ENCODE data around the gene STN1.
"Not testable (repeated sequence)": the region's sequence is repeated elsewhere in the genome, so short reads cannot be mapped to it uniquely, and the experiment has no call there.

Gene STN1

DNA sequence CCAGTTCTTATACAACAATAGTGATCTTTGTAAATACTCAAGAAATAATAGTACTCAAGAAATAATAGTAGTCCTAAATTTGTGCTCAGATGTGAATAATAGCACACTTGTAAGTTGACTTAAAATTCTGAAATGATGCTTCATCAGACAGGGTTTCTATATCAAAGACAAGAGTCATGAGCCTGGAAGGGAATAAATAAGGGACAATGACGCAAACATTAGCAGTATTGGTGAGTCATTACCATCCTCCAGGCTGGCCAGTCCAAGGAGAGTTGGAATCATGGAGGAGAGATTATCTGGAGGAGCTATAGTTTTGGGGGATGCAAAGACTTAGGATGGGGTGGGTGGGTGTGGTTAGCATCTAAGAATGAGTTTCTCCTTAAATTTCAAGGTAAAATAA, 56.5 kb downstream of the STN1 start:
- no peak for DNase-seq (ENCODE audit: low spot score)

DNA sequence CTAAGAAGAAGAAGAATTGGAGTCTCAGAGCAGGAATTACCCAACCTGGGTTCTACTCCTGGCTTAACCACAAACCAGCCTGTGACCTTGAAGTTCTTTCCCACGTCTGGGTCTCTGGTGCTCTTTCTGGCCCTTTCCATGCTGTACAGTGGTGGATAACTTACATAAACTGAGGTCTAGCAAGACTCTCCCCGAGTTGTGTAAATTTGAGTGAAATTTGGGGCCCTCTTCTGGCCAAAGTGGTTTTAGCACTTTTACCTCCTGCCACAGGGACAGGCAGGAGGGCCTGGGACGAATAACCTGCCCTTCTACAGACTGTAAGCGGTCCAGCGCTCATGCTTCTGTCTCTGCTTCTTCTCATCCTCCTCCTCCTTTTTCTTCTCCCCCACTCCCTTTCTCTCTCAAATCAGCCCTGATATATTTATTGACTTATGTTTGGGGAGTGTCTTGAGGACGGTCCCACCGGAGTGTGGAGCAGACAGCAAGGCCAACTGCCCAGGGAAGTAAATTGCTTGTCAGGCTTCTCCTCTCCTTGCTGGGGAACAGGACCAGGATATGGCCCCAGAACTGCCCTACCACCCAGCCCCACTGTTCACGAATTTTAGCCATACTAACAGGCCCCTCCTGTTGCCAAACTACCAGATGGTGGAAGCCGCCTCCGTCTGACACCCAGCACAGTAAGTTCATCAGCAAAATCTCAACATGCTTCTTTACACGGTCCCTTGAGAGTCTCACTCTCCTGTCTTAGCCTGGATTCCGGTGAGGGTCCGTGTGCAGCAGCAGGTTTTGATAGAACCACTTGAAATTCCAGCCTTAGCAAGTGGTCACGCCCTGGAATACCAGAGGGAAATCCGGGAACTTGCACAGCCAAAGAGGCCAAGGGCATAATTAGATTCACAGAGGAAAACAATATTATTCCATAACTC, 58.6 kb downstream of the STN1 start:
- DNase-seq (ENCODE audit: low spot score) = peak; percentile 60

- DNase-seq (ENCODE audit: low spot score) = no peak
Measured at GRCh38 chr10:103858360-103858759, 59.6 kb downstream of the STN1 start.

GRCh38 chr10:103856797-103857170, 61.2 kb downstream of the STN1 start:
- no peak for DNase-seq (ENCODE audit: low spot score)

DNA sequence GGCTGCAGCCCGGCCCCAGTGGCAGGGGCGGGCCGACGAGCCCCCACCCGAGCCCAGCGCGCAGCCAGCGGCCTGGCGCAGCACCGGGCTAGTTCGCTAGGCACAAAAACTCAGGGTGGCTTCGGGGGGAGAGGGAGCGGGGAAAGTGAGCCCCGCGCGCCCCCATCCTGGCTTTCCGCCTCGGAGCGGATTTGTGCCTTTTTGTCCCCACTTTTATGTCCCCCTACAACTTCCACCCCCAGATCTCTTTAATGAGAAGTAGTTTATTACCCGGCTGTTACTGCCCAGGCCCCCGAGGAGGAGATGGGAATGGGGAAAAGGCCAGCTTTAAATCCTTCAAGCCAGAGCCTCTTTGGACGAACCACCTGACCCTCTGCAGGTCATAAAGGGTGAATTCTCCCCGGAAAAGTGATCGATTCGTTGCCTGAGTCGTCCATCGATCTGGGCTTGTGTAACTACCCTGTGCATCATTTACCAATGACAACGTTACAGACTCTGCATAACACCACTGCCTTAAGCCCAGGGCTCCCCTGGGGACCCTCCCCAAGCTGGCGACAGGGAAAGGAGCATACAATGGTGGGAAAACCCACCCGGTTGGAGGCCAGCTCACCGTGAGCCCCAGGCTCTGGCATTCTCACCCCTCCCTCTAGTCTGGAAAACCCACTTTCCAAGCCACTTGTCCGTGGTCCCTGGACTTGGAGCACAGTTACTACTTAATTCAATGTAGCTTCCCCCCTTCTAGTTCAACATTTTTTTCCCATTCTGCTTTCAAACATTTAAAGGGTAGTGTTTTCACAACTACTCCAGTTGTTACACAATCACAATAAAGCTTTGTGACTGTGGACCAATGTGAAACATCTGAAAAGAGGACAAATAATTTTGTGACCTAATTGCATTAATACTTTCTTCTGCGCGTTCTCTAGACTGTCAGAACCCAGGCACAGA, 61.9 kb downstream of the STN1 start:
- DNase-seq (ENCODE audit: low spot score) = no peak

DNA sequence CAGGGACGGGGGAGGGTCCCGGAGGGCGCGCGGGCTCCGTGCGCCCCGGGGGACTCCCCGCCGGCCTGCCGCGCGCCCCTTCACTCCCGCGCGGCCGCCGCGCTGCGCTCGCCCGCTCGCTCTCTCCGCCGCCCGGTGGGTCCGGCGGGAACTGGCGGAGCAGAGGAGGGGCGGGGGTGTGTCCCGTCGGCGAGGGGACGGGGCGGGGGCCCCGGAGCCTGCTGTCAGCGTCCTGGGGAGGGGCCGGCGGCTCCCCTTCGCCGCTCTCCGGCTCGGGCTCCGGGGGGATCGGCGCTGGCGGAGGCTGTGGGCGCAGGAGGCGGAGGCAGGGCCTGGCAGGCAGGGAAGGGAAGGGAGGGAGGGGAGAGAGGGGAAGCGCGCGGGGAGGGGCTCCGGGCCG, 62.6 kb downstream of the STN1 start, which contains the start of gene SH3PXD2A:
TSS of gene SH3PXD2A (minus strand) at position 153 of the 400 bp plus-strand sequence. CDS start 310 bp downstream, outside the sequence.
- peak; percentile 75 for DNase-seq (ENCODE audit: low spot score)

DNA sequence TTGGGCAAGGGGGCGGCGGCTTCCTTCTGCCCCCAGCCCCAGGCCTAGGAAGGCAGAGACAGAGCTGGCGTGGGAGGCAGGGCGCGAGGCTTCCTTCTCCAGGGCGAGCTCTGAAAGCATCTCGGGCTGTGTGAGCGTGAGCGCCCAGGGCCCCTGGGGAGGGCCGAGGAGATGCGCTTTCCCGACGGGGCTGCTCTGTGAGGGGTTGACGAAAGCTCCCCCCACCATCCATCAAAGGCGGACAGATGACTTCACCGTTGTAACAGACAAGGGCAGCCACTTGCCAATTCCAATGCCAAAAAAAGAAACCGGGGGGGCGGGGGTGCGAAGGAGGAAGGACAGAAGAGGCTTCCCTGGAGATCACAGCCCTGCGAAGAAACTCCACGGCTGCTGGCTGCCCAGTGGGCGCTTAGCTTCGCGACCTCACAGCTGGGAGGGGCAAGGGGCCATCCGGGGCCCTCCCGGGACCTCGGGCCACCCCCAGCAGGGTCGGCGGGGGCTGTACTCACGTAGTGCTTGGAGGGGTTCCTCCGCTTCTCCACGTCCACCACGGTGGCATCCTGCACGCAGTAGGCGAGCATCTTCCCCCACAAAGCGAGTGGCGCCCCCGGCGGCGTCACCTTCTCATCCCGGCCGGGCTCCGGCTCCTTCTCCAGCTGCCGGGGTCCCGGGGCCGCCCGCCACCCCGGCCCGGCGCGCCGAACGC, 63.1 kb downstream of the STN1 start:
- peak; percentile 55 for DNase-seq (ENCODE audit: low spot score)

- no peak for DNase-seq (ENCODE audit: low spot score)
Measured at GRCh38 chr10:103854265-103854685, 63.7 kb downstream of the STN1 start.

GRCh38 chr10:103853428-103854264, 64.3 kb downstream of the STN1 start:
- DNase-seq (ENCODE audit: low spot score) = no peak

- DNase-seq (ENCODE audit: low spot score) = no peak
Measured at GRCh38 chr10:103852856-103853255, 65.1 kb downstream of the STN1 start.

DNA sequence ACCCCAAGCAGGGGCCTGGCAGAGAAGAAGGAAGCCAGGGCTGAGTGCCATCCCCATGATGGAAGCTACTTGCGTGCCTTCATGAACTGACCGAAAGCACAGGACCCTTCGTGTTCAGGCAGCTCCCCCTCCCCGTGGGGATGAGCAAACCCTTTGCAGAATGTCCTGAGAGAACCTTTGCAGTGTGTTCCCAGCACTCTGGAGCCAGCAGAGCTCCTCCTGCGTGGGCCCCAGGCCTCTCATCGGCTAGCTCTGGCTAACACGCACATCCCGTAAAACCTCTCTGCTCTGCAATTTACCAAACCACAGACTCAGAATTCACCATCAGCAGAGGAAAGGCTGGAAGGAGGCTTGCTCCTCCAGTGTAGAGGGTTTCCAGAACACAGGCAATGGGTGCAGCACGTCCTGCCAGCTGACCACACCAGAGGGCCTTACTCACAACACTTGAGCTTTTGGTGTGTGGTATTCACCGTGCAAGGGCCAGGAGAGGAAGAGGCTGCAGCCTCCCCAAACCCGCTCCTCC, 65.7 kb downstream of the STN1 start:
- no peak for DNase-seq (ENCODE audit: low spot score)

- no peak for DNase-seq (ENCODE audit: low spot score)
Measured at GRCh38 chr10:103851261-103851660, 66.7 kb downstream of the STN1 start.

- no peak for DNase-seq (ENCODE audit: low spot score)
Measured at GRCh38 chr10:103850572-103850895, 67.5 kb downstream of the STN1 start.

DNA sequence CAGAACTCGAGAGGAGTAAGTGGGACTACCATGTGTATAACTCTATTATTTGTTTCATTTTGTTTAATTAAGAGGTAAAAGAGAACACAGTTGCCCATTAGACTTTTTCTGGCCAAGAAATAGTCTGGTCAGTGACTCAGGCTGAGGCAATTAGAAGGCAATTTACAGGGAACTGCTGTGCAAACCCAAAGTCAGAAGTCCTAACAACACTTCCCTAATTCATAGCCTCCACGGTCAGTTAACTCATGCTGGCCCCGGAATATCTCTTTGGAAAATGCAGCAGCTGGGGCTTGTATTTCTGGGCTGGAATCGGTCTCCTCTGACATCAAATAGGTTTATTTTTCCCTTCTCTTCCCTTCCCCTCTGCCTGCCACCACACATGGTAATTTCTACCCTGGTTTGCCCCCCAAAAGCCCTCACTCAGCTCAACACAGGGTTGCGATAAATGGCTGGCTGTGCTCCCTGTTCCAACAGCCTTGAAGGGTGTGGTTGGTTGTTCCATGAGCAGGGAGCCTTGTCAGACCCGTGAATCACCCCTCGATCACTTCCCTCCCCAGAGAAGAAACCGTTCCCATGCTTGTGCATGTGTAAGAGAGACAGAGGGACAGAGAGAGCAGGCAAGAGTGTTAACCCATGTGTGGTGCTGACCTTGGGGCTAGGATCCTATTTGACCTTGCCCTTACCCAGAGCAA, 68.0 kb downstream of the STN1 start:
- DNase-seq (ENCODE audit: low spot score) = no peak

DNA sequence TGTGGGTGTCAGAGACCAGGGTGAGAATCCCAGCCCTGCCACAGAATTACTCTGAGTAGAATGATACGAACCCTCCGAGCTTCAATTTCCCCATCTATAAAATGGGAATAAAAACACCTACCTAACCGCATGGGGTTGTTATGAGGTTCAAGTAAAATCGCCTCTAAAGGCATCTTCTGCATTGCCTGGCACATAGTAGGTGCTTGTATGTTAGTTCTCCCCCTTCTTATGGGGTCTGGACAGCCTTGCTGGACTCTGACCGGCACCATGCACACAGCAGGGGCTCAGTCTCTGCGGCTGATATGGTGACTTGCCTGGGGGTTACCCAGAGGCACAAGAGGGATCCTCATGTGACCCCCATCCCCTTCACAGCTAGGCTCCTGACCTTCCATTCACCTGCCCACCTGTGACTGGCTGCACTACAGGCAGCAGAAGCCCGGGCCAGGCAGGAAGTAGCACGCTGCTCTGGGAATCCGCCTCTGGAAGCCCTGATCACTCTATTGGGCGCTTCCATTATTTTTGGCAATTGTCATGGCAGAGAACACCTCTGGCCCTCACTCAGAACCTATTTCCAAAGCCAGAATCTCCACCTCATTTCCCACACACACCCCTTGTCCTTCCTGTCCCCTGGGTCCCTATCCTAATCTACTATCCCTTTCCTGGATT, 68.6 kb downstream of the STN1 start:
- no peak for DNase-seq (ENCODE audit: low spot score)

DNA sequence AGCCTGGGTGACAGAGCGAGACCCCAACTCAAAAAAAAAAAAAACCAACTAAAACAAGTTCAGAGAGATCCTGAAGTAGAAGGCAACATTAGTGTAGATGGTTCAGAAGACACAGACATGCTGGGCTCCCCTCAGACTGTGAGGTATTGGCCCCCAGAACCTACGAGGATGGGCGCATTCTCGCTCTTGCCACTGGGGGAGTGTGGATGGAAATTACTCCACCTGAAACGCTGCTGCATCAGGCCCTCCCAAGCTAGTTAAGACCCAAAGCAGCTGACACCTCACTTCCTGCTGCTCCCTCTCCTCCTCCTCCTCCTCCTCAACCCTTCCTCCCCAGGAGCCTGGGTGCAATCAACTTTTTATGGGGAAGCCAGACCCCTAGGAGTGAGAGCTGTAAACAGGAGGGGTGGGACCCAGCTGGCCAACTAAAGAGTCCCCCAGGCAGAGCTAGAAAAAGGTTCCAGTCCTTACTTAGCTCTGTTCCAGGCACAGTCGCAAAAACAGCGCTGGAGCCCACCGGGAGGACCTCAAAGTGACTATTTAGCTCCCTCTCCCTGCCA, 70.0 kb downstream of the STN1 start:
- DNase-seq (ENCODE audit: low spot score) = no peak

DNA sequence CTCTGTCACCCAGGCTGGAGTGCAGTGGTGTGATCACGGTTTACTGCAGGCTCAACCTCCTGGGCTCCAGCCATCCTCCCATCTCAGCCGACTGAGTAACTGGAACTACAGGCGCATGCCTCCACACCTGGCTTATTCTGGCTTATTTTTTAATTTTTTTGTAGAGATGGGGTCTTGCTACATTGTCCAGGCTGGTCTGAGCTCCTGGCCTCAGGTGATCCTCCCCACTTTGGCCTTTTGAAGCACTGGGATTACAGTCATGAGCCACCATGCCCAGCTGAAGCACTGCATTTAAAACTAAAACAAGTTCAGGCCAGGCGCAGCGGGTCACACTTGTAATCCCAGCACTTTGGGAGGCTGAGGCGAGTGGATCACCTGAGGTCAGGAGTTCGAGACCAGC, 70.6 kb downstream of the STN1 start:
- DNase-seq (ENCODE audit: low spot score) = no peak

- no peak for DNase-seq (ENCODE audit: low spot score)
Measured at GRCh38 chr10:103845972-103846371, 72.0 kb downstream of the STN1 start.

GRCh38 chr10:103845346-103845745, 72.6 kb downstream of the STN1 start:
- not testable (repeated sequence) for DNase-seq (ENCODE audit: low spot score)

Data from D341Med (cell line).